Parathyroid adenoma (tissue), 2 donors: ENCODE results near the gene NUDT9.
"Not testable (repeated sequence)": the region's sequence is repeated elsewhere in the genome, so short reads cannot be mapped to it uniquely, and the experiment has no call there.

Source experiments
- H2AFZ ChIP-seq: fragments of 300-600 bp; sonication (generic); one replicate; pipeline ENCODE4 v1.7.0; 2017; ENCODE audit warnings: antibody characterized with exemption, mild to moderate bottlenecking
- H3K27ac ChIP-seq: fragments of 300-600 bp; sonication (generic); one replicate; pipeline ENCODE4 v1.7.0; 2017
- H3K27me3 ChIP-seq: fragments of 300-600 bp; sonication (generic); one replicate; pipeline ENCODE4 v1.7.0; 2017; ENCODE audit warnings: low read length; ENCODE audit not compliant: control insufficient read depth, insufficient read depth
- H3K36me3 ChIP-seq: fragments of 300-600 bp; sonication (generic); one replicate; pipeline ENCODE4 v1.7.0; 2017; ENCODE audit warnings: low read length; ENCODE audit not compliant: control insufficient read depth, insufficient read depth
- H3K4me1 ChIP-seq: fragments of 300-600 bp; sonication (generic); one replicate; pipeline ENCODE4 v1.7.0; 2017; ENCODE audit warnings: control low read depth
- H3K4me2 ChIP-seq: fragments of 300-600 bp; sonication (generic); one replicate; pipeline ENCODE4 v1.7.0; 2017; ENCODE audit warnings: low read length
- H3K4me3 ChIP-seq: fragments of 300-600 bp; sonication (generic); one replicate; pipeline ENCODE4 v1.7.0; 2017; ENCODE audit warnings: low read depth, low read length
- H3K79me2 ChIP-seq: fragments of 300-600 bp; sonication (generic); one replicate; pipeline ENCODE4 v1.7.0; 2017; ENCODE audit warnings: control low read depth
- H3K9ac ChIP-seq: fragments of 300-600 bp; sonication (generic); one replicate; pipeline ENCODE4 v1.7.0; 2017; ENCODE audit warnings: mild to moderate bottlenecking
- H3K9me3 ChIP-seq: fragments of 300-600 bp; sonication (generic); one replicate; pipeline ENCODE4 v1.7.0; 2017; ENCODE audit warnings: low read length; ENCODE audit not compliant: control insufficient read depth
- TF ChIP-seq, protein P1 (sequence below): fragments of 300-600 bp; sonication (generic); IDR thresholded peaks from one replicate; pipeline ENCODE4 v1.7.0; 2017; ENCODE audit warnings: antibody characterized with exemption, mild to moderate bottlenecking
- donor health status: primary hyperparathyroidism.

Gene NUDT9

DNA sequence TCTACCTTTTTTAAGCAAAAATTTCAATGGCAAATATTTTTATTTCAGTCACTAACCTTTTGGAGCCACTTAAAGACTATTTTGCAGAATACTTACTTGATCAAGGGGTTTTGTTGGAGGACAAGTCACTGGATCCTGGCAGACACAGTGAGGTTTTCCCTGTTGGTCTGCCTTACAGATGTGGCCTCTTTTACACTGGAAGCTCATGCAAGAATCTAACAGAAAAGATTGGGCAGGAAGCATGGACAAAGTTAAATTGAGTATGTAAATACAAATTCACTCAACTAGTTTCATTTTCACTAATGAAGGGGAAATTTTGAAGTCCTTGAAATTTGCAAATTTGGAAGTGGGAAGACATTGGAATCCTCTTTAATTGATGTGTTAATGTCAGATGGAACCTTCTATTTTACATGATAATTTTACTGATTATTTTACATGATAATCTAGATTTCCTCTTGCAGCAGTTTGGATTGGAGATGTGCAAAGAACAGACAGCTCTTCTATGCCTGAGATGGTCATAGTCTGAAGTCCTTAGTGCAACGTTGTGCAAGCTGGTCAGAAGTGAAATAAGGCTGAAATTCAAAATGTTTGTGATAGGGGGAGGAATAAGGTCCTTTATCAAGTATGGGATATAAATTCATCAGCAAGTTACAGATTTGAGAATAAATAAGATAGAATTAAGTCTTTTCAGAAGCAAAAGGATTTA, 68.4 kb downstream of the NUDT9 start:
- Histone ChIP-seq H3K79me2 (no peaks in the 10 kb centered on the region), H3K4me2 (no peak overlapping the region), H3K27me3 (no peaks in the 10 kb centered on the region), H3K4me3 (no peak overlapping the region), H3K9me3 (no peaks in the 10 kb centered on the region), H3K27ac (no peak overlapping the region), H2AFZ (no peak overlapping the region), H3K36me3 (no peaks in the 10 kb centered on the region), H3K4me1 (no peaks in the 10 kb centered on the region), H3K9ac (no peak overlapping the region)
- TF ChIP-seq, protein P1, sequence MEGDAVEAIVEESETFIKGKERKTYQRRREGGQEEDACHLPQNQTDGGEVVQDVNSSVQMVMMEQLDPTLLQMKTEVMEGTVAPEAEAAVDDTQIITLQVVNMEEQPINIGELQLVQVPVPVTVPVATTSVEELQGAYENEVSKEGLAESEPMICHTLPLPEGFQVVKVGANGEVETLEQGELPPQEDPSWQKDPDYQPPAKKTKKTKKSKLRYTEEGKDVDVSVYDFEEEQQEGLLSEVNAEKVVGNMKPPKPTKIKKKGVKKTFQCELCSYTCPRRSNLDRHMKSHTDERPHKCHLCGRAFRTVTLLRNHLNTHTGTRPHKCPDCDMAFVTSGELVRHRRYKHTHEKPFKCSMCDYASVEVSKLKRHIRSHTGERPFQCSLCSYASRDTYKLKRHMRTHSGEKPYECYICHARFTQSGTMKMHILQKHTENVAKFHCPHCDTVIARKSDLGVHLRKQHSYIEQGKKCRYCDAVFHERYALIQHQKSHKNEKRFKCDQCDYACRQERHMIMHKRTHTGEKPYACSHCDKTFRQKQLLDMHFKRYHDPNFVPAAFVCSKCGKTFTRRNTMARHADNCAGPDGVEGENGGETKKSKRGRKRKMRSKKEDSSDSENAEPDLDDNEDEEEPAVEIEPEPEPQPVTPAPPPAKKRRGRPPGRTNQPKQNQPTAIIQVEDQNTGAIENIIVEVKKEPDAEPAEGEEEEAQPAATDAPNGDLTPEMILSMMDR: no peak

DNA sequence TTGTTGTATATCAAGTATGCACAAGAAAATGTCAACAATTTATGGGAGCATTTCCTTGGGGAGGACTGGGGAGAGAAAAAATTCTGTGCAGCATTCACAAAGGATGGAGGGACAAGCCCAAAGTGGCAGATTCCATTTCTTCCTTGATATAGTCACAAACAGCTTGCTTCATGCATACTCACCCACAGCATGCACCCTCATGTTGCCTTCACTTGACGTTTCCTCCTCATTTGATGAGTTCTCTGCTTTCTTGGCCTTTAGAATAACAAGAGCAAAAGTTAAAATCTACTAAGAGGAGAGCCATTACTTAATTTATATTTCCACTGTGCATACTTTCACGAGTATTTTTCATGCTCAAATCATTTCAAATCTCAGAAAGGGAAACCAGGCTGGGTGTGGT, 69.1 kb downstream of the NUDT9 start:
- H3K9ac ChIP-seq: no peak overlapping the region
- TF ChIP-seq, protein P1: no peak

DNA sequence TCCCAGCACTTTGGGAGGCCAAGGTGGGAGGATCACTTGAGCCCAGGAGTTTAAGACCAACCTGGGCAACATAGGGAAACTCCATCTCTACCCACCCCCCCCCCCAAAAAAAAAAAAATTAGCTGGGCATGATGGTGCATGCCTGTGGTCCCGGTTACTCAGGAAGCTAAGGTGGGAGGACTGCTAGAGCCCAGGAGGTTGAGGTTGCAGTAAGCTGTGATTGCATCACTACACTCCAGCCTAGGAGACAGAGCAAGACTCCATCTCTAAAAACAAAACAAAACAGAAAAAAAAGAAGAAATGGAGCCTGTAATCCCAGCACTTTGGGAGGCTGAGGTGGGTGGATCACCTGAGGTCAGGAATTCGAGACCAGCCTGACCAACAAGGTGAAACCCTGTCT, 69.5 kb downstream of the NUDT9 start:
- not testable (repeated sequence) for H3K27me3 ChIP-seq, H2AFZ ChIP-seq, H3K4me2 ChIP-seq, H3K36me3 ChIP-seq, H3K9ac ChIP-seq, H3K9me3 ChIP-seq, H3K4me1 ChIP-seq, H3K4me3 ChIP-seq, H3K27ac ChIP-seq, H3K79me2 ChIP-seq

More for the DNA sequence above, 69.1 kb downstream of the NUDT9 start:
- Histone ChIP-seq H3K27me3 (no peaks in the 10 kb centered on the region), H3K4me2 (no peak overlapping the region), H3K36me3 (no peaks in the 10 kb centered on the region), H3K27ac (no peak overlapping the region), H3K4me3 (no peak overlapping the region), H3K4me1 (no peaks in the 10 kb centered on the region), H3K79me2 (no peaks in the 10 kb centered on the region), H3K9me3 (no peaks in the 10 kb centered on the region), H2AFZ (no peak overlapping the region)

DNA sequence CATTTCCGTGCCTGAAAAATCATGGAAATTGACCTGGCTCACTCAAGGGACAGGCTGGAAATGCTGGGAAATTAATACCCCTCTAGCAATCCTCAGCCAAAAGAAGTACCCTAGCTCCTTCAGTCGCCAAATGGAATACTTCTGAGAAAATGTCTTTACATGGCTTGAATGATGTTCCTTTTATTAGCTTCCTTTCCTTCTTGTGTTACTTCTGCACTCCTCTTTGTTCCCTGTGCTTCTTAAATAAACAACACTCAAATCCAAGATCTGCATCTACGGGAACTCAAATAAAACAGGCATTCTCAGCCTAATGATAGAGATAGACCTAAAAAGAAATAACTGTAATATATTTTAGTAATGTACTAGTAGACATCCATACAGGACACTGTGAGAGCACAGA, 70.7 kb downstream of the NUDT9 start:
- Histone ChIP-seq H2AFZ (no peak overlapping the region), H3K27me3 (no peaks in the 10 kb centered on the region), H3K79me2 (no peaks in the 10 kb centered on the region), H3K4me1 (no peaks in the 10 kb centered on the region), H3K4me3 (no peak overlapping the region), H3K4me2 (no peak overlapping the region), H3K36me3 (no peaks in the 10 kb centered on the region), H3K9me3 (no peaks in the 10 kb centered on the region), H3K9ac (no peak overlapping the region), H3K27ac (no peak overlapping the region)
- TF ChIP-seq, protein P1: no peak

DNA sequence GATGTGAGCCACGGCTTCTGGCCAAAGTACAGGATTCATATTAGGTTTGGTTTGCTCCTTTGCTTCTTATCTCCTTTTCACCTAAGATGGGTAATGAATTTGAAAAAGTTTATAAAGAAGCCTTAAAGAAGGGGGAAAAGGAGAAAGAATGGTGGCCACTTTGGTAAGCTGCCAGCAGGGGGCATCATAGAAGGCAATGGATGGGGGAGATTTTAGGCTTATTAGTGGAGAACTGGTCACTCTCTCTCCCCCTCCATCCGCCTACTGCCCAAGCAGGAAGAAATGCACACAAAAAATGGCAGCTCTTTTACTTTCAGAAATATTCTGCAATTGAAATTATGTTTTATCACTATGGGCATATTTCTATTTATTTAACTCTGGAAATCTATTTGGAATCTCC, 74.8 kb downstream of the NUDT9 start:
- Histone ChIP-seq H3K4me3 (no peak overlapping the region), H3K9ac (no peak overlapping the region), H3K9me3 (no peaks in the 10 kb centered on the region), H3K27ac (no peak overlapping the region), H2AFZ (no peak overlapping the region), H3K36me3 (no peaks in the 10 kb centered on the region), H3K27me3 (no peaks in the 10 kb centered on the region), H3K4me2 (no peak overlapping the region), H3K79me2 (no peaks in the 10 kb centered on the region), H3K4me1 (no peaks in the 10 kb centered on the region)
- TF ChIP-seq, protein P1: no peak
